A549 (cell line): Measurements from ENCODE around the gene FBXL7. TPM values are rescaled to one million over a fixed set of nuclear protein-coding genes. Genes with fewer than 3 reads are reported as not detected.

Experiments
- ATAC-seq, 2 experiments: fragments of 200-7000 bp in 1 of 2; fragments of >200 bp in 1 of 2; cut with Nextera tagmentation in 1 of 2; cut with Tn5 transposase in 1 of 2; 3 replicates each; pipeline versions ENCODE4 v1.8.0 to v1.9.1; 2018 to 2020; ENCODE audit warnings: mild to moderate bottlenecking in 1 of 2, moderate library complexity in 1 of 2
- CTCF ChIA-PET: fragments of 300-600 bp; sonication (Branson Sonifier 250); formaldehyde crosslinking; extraction: SDS; loops from one replicate; lab custom pipeline; 2021; ENCODE audit warnings: antibody characterized with exemption, inconsistent platforms; lab: Yijun Ruan, JAX
- POLR2A ChIA-PET: fragments of 350-600 bp; formaldehyde crosslinking; extraction: SDS; loops from one replicate; lab custom pipeline; 2021; ENCODE audit warnings: antibody characterized with exemption, inconsistent platforms; lab: Yijun Ruan, JAX
- DNase-seq, 2 experiments: peaks; one replicate each; pipeline versions ENCODE4 v3.0.0 to v3.0.0-alpha.2; 2011 to 2016; ENCODE audit warnings: low read depth in 1 of 2, low spot score in 1 of 2
- FAIRE-seq: peaks from 2 replicates; lab custom pipeline; 2011; peaks lifted over from hg19 to GRCh38; lab: Jason Lieb, UNC
- H3K27ac ChIP-seq, 2 experiments: fragments of >200 bp; sonication (Bioruptor Twin); formaldehyde crosslinking; 3 replicates each; pipeline ENCODE4 v1.5.1; 2016 to 2017
- H3K4me1 ChIP-seq: fragments of >200 bp; sonication (Bioruptor Twin); formaldehyde crosslinking; 3 replicates; pipeline ENCODE4 v1.6.1; 2016
- H3K4me2 ChIP-seq: fragments of >200 bp; sonication (Bioruptor Twin); formaldehyde crosslinking; 3 replicates; pipeline ENCODE4 v1.6.1; 2016
- H3K4me3 ChIP-seq: fragments of >200 bp; sonication (Bioruptor Twin); formaldehyde crosslinking; 3 replicates; pipeline ENCODE4 v1.5.1; 2016
- H3K9me3 ChIP-seq: fragments of >200 bp; sonication (Bioruptor Twin); formaldehyde crosslinking; 3 replicates; pipeline ENCODE4 v1.6.1; 2016
- BHLHE40 ChIP-seq: IDR thresholded peaks from 2 replicates; pipeline ENCODE4 v1.6.1; 2012; ENCODE audit warnings: low read depth, low read length, inconsistent platforms
- CBX2 ChIP-seq: fragments of 200-600 bp; sonication (generic); IDR thresholded peaks from 2 replicates; pipeline ENCODE4 v1.6.1; 2016; ENCODE audit warnings: low read depth, mild to moderate bottlenecking, borderline replicate concordance
- CBX8 ChIP-seq: fragments of 200-600 bp; sonication (generic); IDR thresholded peaks from 2 replicates; pipeline ENCODE4 v1.6.1; 2016
- CEBPB ChIP-seq, 2 experiments: fragments of >200 bp in 1 of 2; sonication (Bioruptor Twin) in 1 of 2; formaldehyde crosslinking in 1 of 2; IDR thresholded peaks; 2 replicates each; pipeline ENCODE4 v1.6.1; 2012 to 2016
- EHF ChIP-seq: fragments of 250-450 bp; sonication (Bioruptor Pico); IDR thresholded peaks from 2 replicates; pipeline ENCODE4 v1.5.0; 2020; ENCODE audit warnings: mild to moderate bottlenecking
- EP300 ChIP-seq, 2 experiments: fragments of >200 bp; sonication (Bioruptor Twin); formaldehyde crosslinking; IDR thresholded peaks; 2 replicates in 1 of 2; 3 replicates in 1 of 2; pipeline ENCODE4 v1.6.1; 2016 to 2017
- ESRRA ChIP-seq: fragments of 150-350 bp; IDR thresholded peaks from 2 replicates; pipeline ENCODE4 v1.6.1; 2014; ENCODE audit warnings: mild to moderate bottlenecking, low read length, borderline replicate concordance
- FOSL2 ChIP-seq, 2 experiments: fragments of 450-650 bp in 1 of 2; fragments of >200 bp in 1 of 2; sonication (Bioruptor Twin) in 1 of 2; formaldehyde crosslinking; IDR thresholded peaks; 2 replicates each; pipeline versions ENCODE4 v1.5.0 to v1.6.1; 2016 to 2020; ENCODE audit warnings: mild to moderate bottlenecking in 1 of 2, moderate library complexity in 1 of 2
- HOXA7 ChIP-seq: fragments of 250-450 bp; sonication (Bioruptor Pico); IDR thresholded peaks from 2 replicates; pipeline ENCODE4 v1.5.0; 2020; ENCODE audit warnings: mild to moderate bottlenecking, moderate library complexity
- HOXB13 ChIP-seq: fragments of 250-450 bp; sonication (Bioruptor Pico); IDR thresholded peaks from 2 replicates; pipeline ENCODE4 v1.5.0; 2020; ENCODE audit warnings: low read depth, mild to moderate bottlenecking, moderate library complexity
- JUN ChIP-seq, 2 experiments: fragments of >200 bp; sonication (Bioruptor Twin); formaldehyde crosslinking; IDR thresholded peaks; 2 replicates in 1 of 2; 3 replicates in 1 of 2; pipeline ENCODE4 v1.6.1; 2016 to 2017
- KDM1A ChIP-seq: fragments of 200-600 bp; sonication (generic); IDR thresholded peaks from 2 replicates; pipeline ENCODE4 v1.6.1; 2016; ENCODE audit warnings: low read depth, mild to moderate bottlenecking
- KDM5A ChIP-seq: fragments of 200-600 bp; sonication (generic); IDR thresholded peaks from 2 replicates; pipeline ENCODE4 v1.6.1; 2016; ENCODE audit warnings: antibody characterized with exemption, mild to moderate bottlenecking
- NPAS2 ChIP-seq: fragments of 250-450 bp; sonication (Bioruptor Pico); IDR thresholded peaks from 2 replicates; pipeline ENCODE4 v1.8.0; 2022; ENCODE audit warnings: mild to moderate bottlenecking, moderate library complexity, borderline replicate concordance
- PHF8 ChIP-seq: fragments of 200-600 bp; sonication (generic); IDR thresholded peaks from 2 replicates; pipeline ENCODE4 v1.6.1; 2016; ENCODE audit warnings: low read depth, mild to moderate bottlenecking, antibody characterized with exemption, moderate library complexity, borderline replicate concordance
- POLR2AphosphoS2 ChIP-seq: conservative IDR thresholded peaks from 2 replicates; pipeline ENCODE4 v1.6.1; 2012; ENCODE audit warnings: low read length, improper control_type of control experiment, inconsistent platforms
- RCOR1 ChIP-seq: fragments of 150-350 bp; IDR thresholded peaks from 2 replicates; pipeline ENCODE4 v1.6.1; 2014; ENCODE audit warnings: antibody characterized with exemption, low read length, low read depth
- RFX5 ChIP-seq: fragments of 450-650 bp; IDR thresholded peaks from 2 replicates; pipeline ENCODE4 v1.7.1; 2014; ENCODE audit warnings: antibody characterized with exemption, mild to moderate bottlenecking, moderate library complexity
- RNF2 ChIP-seq: fragments of 200-600 bp; sonication (generic); IDR thresholded peaks from 2 replicates; pipeline ENCODE4 v1.6.1; 2016; ENCODE audit warnings: low read depth, mild to moderate bottlenecking, antibody characterized with exemption, moderate library complexity, borderline replicate concordance
- SMC3 ChIP-seq: fragments of >200 bp; sonication (Bioruptor Twin); formaldehyde crosslinking; IDR thresholded peaks from 3 replicates; pipeline ENCODE4 v1.6.1; 2018; ENCODE audit warnings: inconsistent platforms
- SREBF2 ChIP-seq: fragments of 450-650 bp; IDR thresholded peaks from 2 replicates; pipeline ENCODE4 v1.6.1; 2014; ENCODE audit warnings: mild to moderate bottlenecking, moderate library complexity
- TFCP2L1 ChIP-seq: fragments of 250-450 bp; sonication (Bioruptor Pico); IDR thresholded peaks from 2 replicates; pipeline ENCODE4 v1.5.0; 2021; ENCODE audit warnings: mild to moderate bottlenecking
- TP53 ChIP-seq: fragments of 250-450 bp; sonication (Bioruptor Pico); IDR thresholded peaks from 2 replicates; pipeline ENCODE4 v1.5.0; 2021; ENCODE audit warnings: mild to moderate bottlenecking, moderate library complexity
- ZC3H11A ChIP-seq: fragments of 450-650 bp; IDR thresholded peaks from 2 replicates; pipeline ENCODE4 v1.6.1; 2014; ENCODE audit warnings: antibody characterized with exemption, mild to moderate bottlenecking
- ZFP36 ChIP-seq: fragments of 450-650 bp; IDR thresholded peaks from 2 replicates; pipeline ENCODE4 v1.6.1; 2014; ENCODE audit warnings: borderline replicate concordance; ENCODE audit not compliant: partially characterized antibody
- WGBS: methylation state at CpG from one replicate; pipeline ENCODE4 v1.1.6; 2017; ENCODE audit errors: missing lambda C conversion rate; 5-methylcytosine and 5-hydroxymethylcytosine counted together
- polyA plus RNA-seq, 4 experiments: library from polyadenylated mRNA; depleted of rRNA in 3 of 4; stranded (reverse); fragments of >200 nt; fragmentation: RNase III in 1 of 4; extraction: RNeasy Plus Mini Kit Qiagen cat#74134 plus additional on column Dnase treatment in 1 of 4; gene quantifications; 2 replicates in 3 of 4; 3 replicates in 1 of 4; pipeline ENCODE4 v1.2.3, GENCODE V29; 2011 to 2017
- TF ChIP-seq, protein P1 (sequence below): fragments of 250-450 bp; sonication (Bioruptor Pico); IDR thresholded peaks from 2 replicates; pipeline ENCODE4 v1.5.0; 2020; ENCODE audit warnings: low read depth, mild to moderate bottlenecking, moderate library complexity
- TF ChIP-seq, protein P2 (sequence below): fragments of 150-350 bp; IDR thresholded peaks from 2 replicates; pipeline ENCODE4 v1.6.1; 2014; ENCODE audit warnings: low read depth, mild to moderate bottlenecking, low read length
- TF ChIP-seq, protein P3 (sequence below): fragments of 250-450 bp; sonication (Bioruptor Pico); IDR thresholded peaks from 2 replicates; pipeline ENCODE4 v1.5.0; 2021; ENCODE audit warnings: mild to moderate bottlenecking, moderate library complexity, borderline replicate concordance

FBXL7 gene
- polyA plus RNA-seq, 2 of the 4 experiments (the other 2 are of a cell fraction), result 0.90 to 1.7 TPM

DNA sequence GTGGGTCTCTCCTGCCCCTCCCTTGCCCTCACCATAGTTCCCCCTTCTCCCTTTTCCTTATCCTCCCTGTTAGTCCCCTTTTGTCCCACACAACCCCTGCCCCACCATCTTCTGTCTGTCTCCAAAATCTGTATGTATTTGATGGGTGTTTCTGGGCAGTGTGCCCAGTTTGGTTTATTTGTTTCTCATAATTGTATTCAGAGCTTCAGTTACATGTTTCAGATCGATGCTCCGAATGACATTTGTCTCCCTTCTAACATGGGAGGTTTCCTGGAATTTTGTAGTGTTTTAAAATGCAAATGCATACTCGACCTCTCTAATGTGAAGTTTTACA is 22.2 kb downstream of the FBXL7 start:
- POLR2A ChIA-PET, result no interaction called here
- DNase-seq, result no peak
- 8% methylated on average over 3 of the region's 3 CpGs for WGBS
- Histone ChIP-seq H3K27ac (no peak overlapping the region), H3K9me3 (no peaks in the 10 kb centered on the region), H3K4me1 (no peaks in the 10 kb centered on the region), H3K4me3 (no peak overlapping the region), H3K4me2 (no peak overlapping the region)
- TF ChIP-seq NPAS2 (no peak), KDM1A (no peak), FOSL2 (IDR thresholded peaks at IDR 0.05) (no peak), FOSL2 (CRISPR knock-in tag; IDR thresholded peaks at IDR 0.05) (no peak), KDM5A (no peak), TP53 (CRISPR knock-in tag) (no peak), TFCP2L1 (CRISPR knock-in tag) (no peak), POLR2AphosphoS2 (no peak), EHF (CRISPR knock-in tag) (no peak), RNF2 (no peak), CBX2 (no peak), SREBF2 (no peak), ZC3H11A (no peak)
- TF ChIP-seq, protein P1, sequence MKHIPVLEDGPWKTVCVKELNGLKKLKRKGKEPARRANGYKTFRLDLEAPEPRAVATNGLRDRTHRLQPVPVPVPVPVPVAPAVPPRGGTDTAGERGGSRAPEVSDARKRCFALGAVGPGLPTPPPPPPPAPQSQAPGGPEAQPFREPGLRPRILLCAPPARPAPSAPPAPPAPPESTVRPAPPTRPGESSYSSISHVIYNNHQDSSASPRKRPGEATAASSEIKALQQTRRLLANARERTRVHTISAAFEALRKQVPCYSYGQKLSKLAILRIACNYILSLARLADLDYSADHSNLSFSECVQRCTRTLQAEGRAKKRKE (CRISPR knock-in tag), result no peak
- no peak for FAIRE-seq
- ATAC-seq, result no peak
- CTCF ChIA-PET, result interaction anchor here (1.4 kb wide), 1 partner anchor 13 kb away, joined by 4 read pairs; no protein-coding TSS in a partner anchor

DNA sequence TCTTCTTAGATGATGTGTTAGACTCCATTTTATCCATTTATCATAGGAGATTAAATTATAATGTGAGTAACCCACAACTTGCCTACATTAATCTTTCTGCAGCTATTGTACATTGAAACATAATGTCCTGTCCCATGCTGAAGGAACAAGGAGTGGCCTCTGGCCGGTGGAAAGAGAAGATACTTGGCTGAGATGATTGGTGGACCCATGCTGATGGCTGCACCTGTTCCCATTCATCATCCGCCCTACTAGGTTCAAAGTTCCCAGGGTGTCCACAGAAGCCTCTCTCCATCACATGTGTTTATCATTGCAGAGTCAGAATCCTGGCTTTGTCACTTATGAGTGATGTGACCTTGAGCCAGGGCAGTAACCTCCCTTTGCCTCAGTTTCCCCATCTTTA is 24.7 kb downstream of the FBXL7 start:
- FAIRE-seq, result no peak
- ChIA-PET CTCF (interaction anchor here (1.3 kb wide), 1 partner anchor 20 kb away, joined by 5 read pairs; no protein-coding TSS in a partner anchor), POLR2A (no interaction called here)
- no peaks in the 10 kb centered on the region for H3K4me1 ChIP-seq
- DNase-seq, result no peak
- no peak overlapping the region for H3K27ac ChIP-seq
- WGBS, result 37% methylated on average over 2 of the region's 2 CpGs
- TF ChIP-seq POLR2AphosphoS2 (no peak), CEBPB (IDR thresholded peaks at IDR 0.05) (no peak), BHLHE40 (no peak), ESRRA (no peak), SREBF2 (no peak), ZFP36 (no peak), CBX8 (no peak), NPAS2 (no peak)
- TF ChIP-seq, all 56 proteins: peak for 0
- H3K4me2 ChIP-seq, result no peak overlapping the region
- ATAC-seq, result no peak
- no peaks in the 10 kb centered on the region for H3K9me3 ChIP-seq
- H3K4me3 ChIP-seq, result no peak overlapping the region

DNA sequence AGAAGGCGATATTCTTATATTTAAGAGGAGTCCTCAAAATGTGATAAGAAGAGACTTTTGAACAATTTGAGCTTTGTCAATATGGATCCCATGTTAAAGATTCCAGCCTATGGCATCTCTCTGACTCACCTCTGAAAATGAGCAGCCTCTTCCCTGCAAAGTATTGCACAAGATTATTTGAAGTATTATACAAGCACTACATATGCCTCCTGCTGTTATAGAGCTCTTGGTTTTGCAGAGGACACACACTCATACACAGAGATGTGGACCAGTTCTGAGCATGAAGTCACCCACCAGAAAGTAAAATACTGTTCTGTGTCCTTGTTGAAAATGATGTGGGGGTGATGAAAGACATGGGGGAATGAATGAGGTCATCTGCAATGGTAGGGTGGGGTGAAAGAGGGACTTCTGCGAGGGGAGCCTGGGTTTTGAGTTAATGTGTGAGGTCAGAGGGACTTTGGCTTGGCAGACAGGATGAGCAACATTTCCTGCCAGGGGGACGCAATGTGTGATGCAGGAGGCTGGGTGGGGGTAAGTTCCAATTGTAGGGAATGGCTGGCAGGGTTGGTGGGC is 25.8 kb downstream of the FBXL7 start:
- ChIA-PET POLR2A (no interaction called here), CTCF (no interaction called here)
- no peaks in the 10 kb centered on the region for H3K9me3 ChIP-seq
- H3K4me1 ChIP-seq, result no peaks in the 10 kb centered on the region
- H3K4me2 ChIP-seq, result no peak overlapping the region
- H3K27ac ChIP-seq, result no peak overlapping the region
- TF ChIP-seq HOXA7 (CRISPR knock-in tag), result no peak
- TF ChIP-seq RNF2, result no peak
- no peak for TF ChIP-seq KDM1A
- no peak for TF ChIP-seq JUN (IDR thresholded peaks at IDR 0.05)
- no peak for TF ChIP-seq RFX5
- no peak overlapping the region for H3K4me3 ChIP-seq
- WGBS, result 36% methylated on average over 3 of the region's 3 CpGs
- DNase-seq (no peak), FAIRE-seq (no peak), ATAC-seq (no peak)

DNA sequence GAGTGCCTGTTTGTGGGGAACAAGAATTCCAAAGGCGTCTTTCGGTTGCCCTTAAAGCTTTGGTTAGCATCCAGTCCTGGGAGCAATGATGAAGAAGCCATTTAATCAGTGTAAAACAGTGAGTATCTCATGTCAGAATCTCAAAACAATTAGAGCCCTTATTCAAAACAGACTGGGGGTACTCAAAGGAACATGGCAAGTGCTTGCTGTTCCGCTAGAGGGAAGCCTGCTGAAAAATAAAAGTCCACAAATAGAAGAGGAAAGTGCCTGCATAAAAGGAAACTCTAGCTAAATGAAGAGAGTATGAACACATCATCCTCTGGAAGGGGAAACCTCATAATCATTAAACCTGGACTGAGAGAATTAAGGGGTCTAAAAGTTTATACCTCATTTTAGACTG is 26.4 kb downstream of the FBXL7 start:
- POLR2A ChIA-PET, result no interaction called here
- TF ChIP-seq, protein P2, sequence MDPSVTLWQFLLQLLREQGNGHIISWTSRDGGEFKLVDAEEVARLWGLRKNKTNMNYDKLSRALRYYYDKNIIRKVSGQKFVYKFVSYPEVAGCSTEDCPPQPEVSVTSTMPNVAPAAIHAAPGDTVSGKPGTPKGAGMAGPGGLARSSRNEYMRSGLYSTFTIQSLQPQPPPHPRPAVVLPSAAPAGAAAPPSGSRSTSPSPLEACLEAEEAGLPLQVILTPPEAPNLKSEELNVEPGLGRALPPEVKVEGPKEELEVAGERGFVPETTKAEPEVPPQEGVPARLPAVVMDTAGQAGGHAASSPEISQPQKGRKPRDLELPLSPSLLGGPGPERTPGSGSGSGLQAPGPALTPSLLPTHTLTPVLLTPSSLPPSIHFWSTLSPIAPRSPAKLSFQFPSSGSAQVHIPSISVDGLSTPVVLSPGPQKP, result no peak
- TF ChIP-seq PHF8, result no peak
- TF ChIP-seq ESRRA, result no peak
- no peak for TF ChIP-seq HOXB13
- no peak for TF ChIP-seq EP300 (IDR thresholded peaks at IDR 0.05)
- TF ChIP-seq, protein P3, sequence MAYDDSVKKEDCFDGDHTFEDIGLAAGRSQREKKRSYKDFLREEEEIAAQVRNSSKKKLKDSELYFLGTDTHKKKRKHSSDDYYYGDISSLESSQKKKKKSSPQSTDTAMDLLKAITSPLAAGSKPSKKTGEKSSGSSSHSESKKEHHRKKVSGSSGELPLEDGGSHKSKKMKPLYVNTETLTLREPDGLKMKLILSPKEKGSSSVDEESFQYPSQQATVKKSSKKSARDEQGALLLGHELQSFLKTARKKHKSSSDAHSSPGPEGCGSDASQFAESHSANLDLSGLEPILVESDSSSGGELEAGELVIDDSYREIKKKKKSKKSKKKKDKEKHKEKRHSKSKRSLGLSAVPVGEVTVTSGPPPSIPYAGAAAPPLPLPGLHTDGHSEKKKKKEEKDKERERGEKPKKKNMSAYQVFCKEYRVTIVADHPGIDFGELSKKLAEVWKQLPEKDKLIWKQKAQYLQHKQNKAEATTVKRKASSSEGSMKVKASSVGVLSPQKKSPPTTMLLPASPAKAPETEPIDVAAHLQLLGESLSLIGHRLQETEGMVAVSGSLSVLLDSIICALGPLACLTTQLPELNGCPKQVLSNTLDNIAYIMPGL (CRISPR knock-in tag), result no peak
- no peak for TF ChIP-seq SMC3
- no peak for TF ChIP-seq RCOR1
- TF ChIP-seq CBX2, result no peak
- no peak for TF ChIP-seq CBX8
- DNase-seq (no peak), ATAC-seq (no peak), FAIRE-seq (no peak)
- CTCF ChIA-PET, result no interaction called here
- H3K4me3 ChIP-seq, result no peak overlapping the region
- H3K9me3 ChIP-seq, result no peaks in the 10 kb centered on the region
- H3K4me2 ChIP-seq, result no peak overlapping the region
- no peak overlapping the region for H3K27ac ChIP-seq
- 27% methylated on average over 3 of the region's 3 CpGs for WGBS
- no peaks in the 10 kb centered on the region for H3K4me1 ChIP-seq
